ENCODE data around the gene ZNF79.
A peak's percentile ranks its signal among the peaks of the same experiment; 100 is the strongest.

Gene ZNF79

GRCh38 chr9:127423934-127424675, at the start of gene ZNF79:
ZNF79 (plus strand) TSS chr9:127424382; CDS start chr9:127424788, 406 bp downstream.
- H3K27ac Mint-ChIP-seq = peak within 1 kb of the TSS; percentile 99
- no peaks in the 10 kb centered on the region for H3K9me3 Mint-ChIP-seq
- H3K4me3 Mint-ChIP-seq = peak within 1 kb of the TSS; percentile 99 to 100
- DNase-seq (peak; percentile 89), ATAC-seq (replicated peaks) (peak; percentile 87 to 92)
- peaks cover 20 to 28% of the 10 kb centered on the region in 2 donors for H3K36me3 Mint-ChIP-seq
- H3K27me3 Mint-ChIP-seq = no peaks in the 10 kb centered on the region
- H3K4me1 Mint-ChIP-seq = peaks cover 27 to 69% of the 10 kb centered on the region in 2 donors

- Mint-ChIP-seq H3K4me3 (no peak overlapping the region), H3K4me1 (no peaks in the 10 kb centered on the region), H3K27me3 (peaks cover 25 to 52% of the 10 kb centered on the region in 2 donors), H3K36me3 (no peaks in the 10 kb centered on the region), H3K9me3 (peaks cover 0 to 2% of the 10 kb centered on the region in 2 donors), H3K27ac (no peak overlapping the region)
- DNase-seq = no peak
- no peak for ATAC-seq (replicated peaks)
These were observed 43.7 kb upstream of the ZNF79 start for GRCh38 chr9:127380479-127380878.

- Mint-ChIP-seq H3K27me3 (peaks cover 32 to 56% of the 10 kb centered on the region in 2 donors), H3K4me1 (no peaks in the 10 kb centered on the region), H3K4me3 (no peak overlapping the region), H3K9me3 (peaks cover 0 to 2% of the 10 kb centered on the region in 2 donors), H3K36me3 (no peaks in the 10 kb centered on the region), H3K27ac (no peak overlapping the region)
- DNase-seq = no peak
- ATAC-seq (replicated peaks) = no peak
These were observed 41.6 kb upstream of the ZNF79 start for GRCh38 chr9:127382541-127382940.

- H3K27ac Mint-ChIP-seq = no peak overlapping the region
- no peaks in the 10 kb centered on the region for H3K9me3 Mint-ChIP-seq
- H3K4me1 Mint-ChIP-seq = peaks cover 7 to 13% of the 10 kb centered on the region in 2 donors
- ATAC-seq (replicated peaks) (no peak), DNase-seq (no peak)
- no peak overlapping the region for H3K4me3 Mint-ChIP-seq
- peaks cover 37 to 70% of the 10 kb centered on the region in 2 donors for H3K27me3 Mint-ChIP-seq
- H3K36me3 Mint-ChIP-seq = no peaks in the 10 kb centered on the region
These were observed 40.0 kb upstream of the ZNF79 start for GRCh38 chr9:127384016-127384730.

- Mint-ChIP-seq H3K4me1 (peaks cover 7 to 13% of the 10 kb centered on the region in 2 donors), H3K9me3 (no peaks in the 10 kb centered on the region), H3K4me3 (no peak overlapping the region), H3K27me3 (peaks cover 37 to 71% of the 10 kb centered on the region in 2 donors), H3K36me3 (no peaks in the 10 kb centered on the region), H3K27ac (no peak overlapping the region)
- ATAC-seq (replicated peaks) (no peak), DNase-seq (no peak)
These were observed 39.3 kb upstream of the ZNF79 start for GRCh38 chr9:127384901-127385300.

GRCh38 chr9:127386249-127386648, 37.9 kb upstream of the ZNF79 start:
- H3K27ac Mint-ChIP-seq = no peak overlapping the region
- no peak for DNase-seq
- H3K4me3 Mint-ChIP-seq = no peak overlapping the region
- no peaks in the 10 kb centered on the region for H3K9me3 Mint-ChIP-seq
- no peak for ATAC-seq (replicated peaks)
- H3K4me1 Mint-ChIP-seq = peaks cover 7 to 13% of the 10 kb centered on the region in 2 donors
- H3K27me3 Mint-ChIP-seq = peaks cover 38 to 71% of the 10 kb centered on the region in 2 donors
- no peaks in the 10 kb centered on the region for H3K36me3 Mint-ChIP-seq

- ATAC-seq (replicated peaks) (no peak), DNase-seq (no peak)
- Mint-ChIP-seq H3K36me3 (no peaks in the 10 kb centered on the region), H3K27ac (no peak overlapping the region), H3K4me3 (no peak overlapping the region), H3K27me3 (peaks cover 38 to 67% of the 10 kb centered on the region in 2 donors), H3K4me1 (peaks cover 7 to 13% of the 10 kb centered on the region in 2 donors), H3K9me3 (no peaks in the 10 kb centered on the region)
These were observed 37.2 kb upstream of the ZNF79 start for GRCh38 chr9:127386981-127387380.

GRCh38 chr9:127388037-127388855, 35.9 kb upstream of the ZNF79 start:
- Mint-ChIP-seq H3K27ac (no peak overlapping the region), H3K9me3 (no peaks in the 10 kb centered on the region), H3K27me3 (peaks cover 38 to 76% of the 10 kb centered on the region in 2 donors), H3K4me1 (peaks cover 7 to 13% of the 10 kb centered on the region in 2 donors), H3K4me3 (no peak overlapping the region), H3K36me3 (no peaks in the 10 kb centered on the region)
- peak; percentile 96 to 97 for ATAC-seq (replicated peaks)
- DNase-seq = peak; percentile 31

GRCh38 chr9:127388856-127389238, 35.3 kb upstream of the ZNF79 start:
- Mint-ChIP-seq H3K9me3 (no peaks in the 10 kb centered on the region), H3K4me3 (no peak overlapping the region), H3K27me3 (peaks cover 35 to 71% of the 10 kb centered on the region in 2 donors), H3K27ac (no peak overlapping the region), H3K36me3 (no peaks in the 10 kb centered on the region), H3K4me1 (peaks cover 7 to 13% of the 10 kb centered on the region in 2 donors)
- ATAC-seq (replicated peaks) = no peak
- DNase-seq = no peak

- H3K27me3 Mint-ChIP-seq = peaks cover 27 to 64% of the 10 kb centered on the region in 2 donors
- no peak overlapping the region for H3K4me3 Mint-ChIP-seq
- DNase-seq (no peak), ATAC-seq (replicated peaks) (no peak)
- H3K27ac Mint-ChIP-seq = no peak overlapping the region
- peaks cover 7 to 13% of the 10 kb centered on the region in 2 donors for H3K4me1 Mint-ChIP-seq
- H3K36me3 Mint-ChIP-seq = no peaks in the 10 kb centered on the region
- H3K9me3 Mint-ChIP-seq = no peaks in the 10 kb centered on the region
These were observed 34.6 kb upstream of the ZNF79 start for GRCh38 chr9:127389381-127390247.

- Mint-ChIP-seq H3K4me3 (no peak overlapping the region), H3K4me1 (peaks cover 7 to 13% of the 10 kb centered on the region in 2 donors), H3K9me3 (no peaks in the 10 kb centered on the region), H3K27me3 (peaks cover 21 to 58% of the 10 kb centered on the region in 2 donors), H3K27ac (no peak overlapping the region), H3K36me3 (no peaks in the 10 kb centered on the region)
- no peak for DNase-seq
- no peak for ATAC-seq (replicated peaks)
These were observed 34.0 kb upstream of the ZNF79 start for GRCh38 chr9:127390248-127390545.

- peaks cover 7 to 13% of the 10 kb centered on the region in 2 donors for H3K4me1 Mint-ChIP-seq
- peaks cover 19 to 54% of the 10 kb centered on the region in 2 donors for H3K27me3 Mint-ChIP-seq
- ATAC-seq (replicated peaks) = no peak
These were observed 33.6 kb upstream of the ZNF79 start for GRCh38 chr9:127390563-127390962.

GRCh38 chr9:127392166-127392565, 32.0 kb upstream of the ZNF79 start:
- H3K27ac Mint-ChIP-seq = no peak overlapping the region
- H3K4me1 Mint-ChIP-seq = peaks cover 11 to 20% of the 10 kb centered on the region in 2 donors
- ATAC-seq (replicated peaks) (no peak), DNase-seq (no peak)
- H3K4me3 Mint-ChIP-seq = no peak overlapping the region
- no peaks in the 10 kb centered on the region for H3K9me3 Mint-ChIP-seq
- no peaks in the 10 kb centered on the region for H3K36me3 Mint-ChIP-seq
- peaks cover 9 to 38% of the 10 kb centered on the region in 2 donors for H3K27me3 Mint-ChIP-seq

More at GRCh38 chr9:127390563-127390962, 33.6 kb upstream of the ZNF79 start:
- no peak overlapping the region for H3K4me3 Mint-ChIP-seq
- H3K36me3 Mint-ChIP-seq = no peaks in the 10 kb centered on the region
- no peaks in the 10 kb centered on the region for H3K9me3 Mint-ChIP-seq
- H3K27ac Mint-ChIP-seq = no peak overlapping the region
- no peak for DNase-seq
